ENCODE results near the gene ARL10. TPM values are rescaled to one million over a fixed set of nuclear protein-coding genes. Genes with fewer than 3 reads are reported as not detected.

ARL10 gene
- 0.30 and 1.4 TPM in 2 replicates for total RNA-seq (2014; rRNA removed; shearing (Covaris generic))

GRCh38 chr5:176365351-176366231, at the start of gene ARL10:
TSS of gene ARL10 (plus strand) at chr5:176365487. CDS start at chr5:176365564, 77 bp downstream.

GRCh38 chr5:176361437-176362232, 3.7 kb upstream of the ARL10 start, which contains the start of gene KIAA1191:
TSS of gene KIAA1191 (minus strand) at chr5:176361764. CDS start at chr5:176359508, 2,256 bp downstream.

GRCh38 chr5:176388444-176389134, 23.3 kb downstream of the ARL10 start, which contains the start of the genes HIGD2A and NOP16:
TSS of gene HIGD2A (plus strand) at chr5:176388751. CDS start at chr5:176388820, 69 bp downstream.
TSS of gene NOP16 (minus strand) at chr5:176388598. CDS start at chr5:176388539, 59 bp downstream.

GRCh38 chr5:176415952-176416924, 51.0 kb downstream of the ARL10 start, which contains the start of gene CLTB:
TSS of gene CLTB (minus strand) at chr5:176416539. CDS start at chr5:176416363, 176 bp downstream.

Small RNA genes lying within 50 kb of the gene (small RNA-seq; reads per million reads assigned to genes)
- gene MIR1271 = not detected

Other genes with a start within 250 kb of the ARL10 start
- gene SIMC1, start 127.1 kb upstream of the ARL10 start, total RNA-seq (2014; rRNA removed; shearing (Covaris generic)) = 14.3 and 16.0 TPM in 2 replicates
- gene KIAA1191, start 3.7 kb upstream of the ARL10 start, total RNA-seq (2014; rRNA removed; shearing (Covaris generic)) = 46.6 and 53.0 TPM in 2 replicates
- gene NOP16, start 23.1 kb downstream of the ARL10 start, total RNA-seq (2014; rRNA removed; shearing (Covaris generic)) = 162 and 174 TPM in 2 replicates
- 75.3 and 99.4 TPM in 2 replicates for gene HIGD2A, start 23.3 kb downstream of the ARL10 start, total RNA-seq (2014; rRNA removed; shearing (Covaris generic))
- gene CLTB, start 51.1 kb downstream of the ARL10 start, total RNA-seq (2014; rRNA removed; shearing (Covaris generic)) = 131 and 132 TPM in 2 replicates
- gene FAF2, start 82.9 kb downstream of the ARL10 start, total RNA-seq (2014; rRNA removed; shearing (Covaris generic)) = 48.2 and 48.7 TPM in 2 replicates
- gene RNF44, start 171.9 kb downstream of the ARL10 start, total RNA-seq (2014; rRNA removed; shearing (Covaris generic)) = 19.6 and 22.2 TPM in 2 replicates
- gene CDHR2, start 183.9 kb downstream of the ARL10 start, total RNA-seq (2014; rRNA removed; shearing (Covaris generic)) = not detected in 2 replicates
- gene GPRIN1, start 244.7 kb downstream of the ARL10 start, total RNA-seq (2014; rRNA removed; shearing (Covaris generic)) = 10.1 and 11.0 TPM in 2 replicates